Fibroblast of skin of right quadriceps (primary cell): ENCODE measurements around the gene CDC42SE2.
A peak's percentile ranks its signal among the peaks of the same experiment; 100 is the strongest.
"Not testable (repeated sequence)": the region's sequence is repeated elsewhere in the genome, so short reads cannot be mapped to it uniquely, and the experiment has no call there.

ENCODE experiments used
- DNase-seq: peaks from one replicate; pipeline ENCODE4 v3.0.0-alpha.2; 2013

The CDC42SE2 gene

DNA sequence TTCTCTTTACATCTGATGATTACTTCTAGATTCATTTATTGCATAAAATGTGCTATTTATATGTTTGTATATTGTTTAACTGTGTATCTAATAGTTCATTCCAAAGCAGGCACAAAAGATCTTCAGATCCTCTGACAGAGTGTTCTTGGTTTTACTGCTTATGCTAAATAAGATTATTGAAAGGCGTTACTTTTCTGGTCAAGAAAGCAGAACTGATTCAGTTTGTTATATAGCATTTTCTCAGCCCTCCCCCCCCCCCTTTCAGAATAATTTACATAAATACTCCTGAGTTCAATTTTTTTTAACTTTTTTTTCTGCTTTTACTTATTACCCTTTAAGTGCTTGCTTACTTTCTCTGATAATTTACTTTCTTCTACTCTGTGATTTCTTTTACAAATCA lies 15.4 kb downstream of the CDC42SE2 start:
- DNase-seq: no peak

DNA sequence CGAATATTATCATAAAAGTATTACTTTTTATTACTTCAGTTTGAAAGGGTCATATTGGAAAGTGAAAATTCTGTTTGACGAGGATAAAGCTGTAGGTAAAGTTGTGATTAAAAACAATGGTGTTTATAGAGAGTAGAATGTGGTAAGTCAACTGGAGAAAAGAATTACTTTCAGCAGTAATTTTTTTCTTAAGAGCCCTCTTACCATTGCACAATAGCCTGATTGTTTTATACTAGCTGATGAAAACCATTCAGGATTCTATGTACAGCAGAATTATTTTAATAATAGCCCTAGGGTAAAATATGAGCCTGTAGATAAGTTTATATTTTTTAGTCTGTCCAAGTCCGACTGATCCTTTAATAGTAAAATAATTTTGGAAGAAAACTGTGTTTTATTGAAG lies 16.6 kb downstream of the CDC42SE2 start:
- no peak for DNase-seq

DNA sequence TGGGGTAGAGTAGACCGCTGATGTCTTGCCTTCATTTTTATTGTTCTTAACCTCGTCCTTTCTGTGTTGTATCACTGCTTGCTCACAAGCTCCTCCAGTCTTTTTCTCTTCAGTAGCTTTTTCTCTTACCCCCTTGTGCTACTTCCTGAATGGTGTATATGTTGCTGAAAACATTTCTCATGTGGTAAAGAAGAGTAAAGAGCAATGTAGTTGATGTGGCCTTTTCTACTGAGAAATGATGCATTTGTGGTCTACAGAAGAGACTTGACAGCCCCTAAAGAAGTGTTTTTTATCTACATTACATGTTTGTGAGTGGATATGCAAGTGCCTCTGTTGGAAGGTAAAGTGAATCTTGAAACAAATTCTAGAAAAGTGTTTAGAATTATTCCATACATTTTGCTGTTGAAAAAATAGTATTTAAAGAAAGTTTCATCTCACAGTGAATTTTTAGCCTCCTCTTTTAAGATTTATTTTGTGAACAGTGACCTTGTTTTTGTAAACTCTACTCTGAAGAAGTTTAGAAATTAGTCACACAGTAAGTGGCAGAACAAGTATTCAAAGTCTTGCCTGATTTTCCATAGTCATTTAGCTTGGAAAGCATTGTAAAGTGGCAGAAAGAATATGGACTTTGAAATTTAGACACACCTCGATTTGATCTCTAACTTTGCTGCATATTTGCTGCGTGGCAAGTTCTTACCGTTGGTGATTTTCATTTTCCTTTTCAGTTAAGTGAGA lies 17.4 kb downstream of the CDC42SE2 start:
- no peak for DNase-seq

DNA sequence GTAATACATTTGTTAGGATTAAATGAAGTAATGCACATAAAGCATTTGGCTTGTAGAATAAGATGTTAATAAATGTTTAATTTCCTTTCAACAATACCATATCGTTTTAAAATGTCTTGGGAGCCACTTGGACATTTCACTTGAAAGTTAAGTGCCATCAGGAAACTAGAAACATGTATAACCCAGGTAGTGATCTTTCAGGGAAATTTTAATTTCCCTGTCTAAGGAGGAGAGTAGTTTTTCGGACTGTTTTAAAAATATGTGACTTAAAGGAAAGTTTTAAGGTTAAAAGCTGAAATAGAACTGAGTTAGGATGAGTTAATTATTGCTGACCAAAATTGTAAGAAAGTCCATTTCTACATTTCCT lies 18.0 kb downstream of the CDC42SE2 start:
- DNase-seq: no peak

DNA sequence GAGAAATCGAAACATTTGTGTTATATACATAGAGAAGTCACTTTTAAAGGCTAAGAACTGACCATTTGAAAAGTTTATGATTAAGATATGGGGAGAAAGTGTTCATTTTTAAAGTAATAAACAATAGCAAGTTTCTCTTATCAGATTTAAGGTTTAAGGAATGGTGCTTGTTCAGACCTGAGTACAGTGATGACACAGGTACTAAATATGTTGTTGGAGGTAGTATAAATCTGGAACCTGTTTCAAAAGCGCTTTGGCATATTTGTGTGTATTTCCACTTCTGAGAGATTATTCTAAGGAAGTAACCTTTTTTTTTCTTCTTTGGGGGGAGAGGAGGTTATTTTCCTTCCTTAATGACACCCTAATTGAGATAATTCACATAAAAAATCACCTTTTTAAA lies 18.4 kb downstream of the CDC42SE2 start:
- no peak for DNase-seq

DNA sequence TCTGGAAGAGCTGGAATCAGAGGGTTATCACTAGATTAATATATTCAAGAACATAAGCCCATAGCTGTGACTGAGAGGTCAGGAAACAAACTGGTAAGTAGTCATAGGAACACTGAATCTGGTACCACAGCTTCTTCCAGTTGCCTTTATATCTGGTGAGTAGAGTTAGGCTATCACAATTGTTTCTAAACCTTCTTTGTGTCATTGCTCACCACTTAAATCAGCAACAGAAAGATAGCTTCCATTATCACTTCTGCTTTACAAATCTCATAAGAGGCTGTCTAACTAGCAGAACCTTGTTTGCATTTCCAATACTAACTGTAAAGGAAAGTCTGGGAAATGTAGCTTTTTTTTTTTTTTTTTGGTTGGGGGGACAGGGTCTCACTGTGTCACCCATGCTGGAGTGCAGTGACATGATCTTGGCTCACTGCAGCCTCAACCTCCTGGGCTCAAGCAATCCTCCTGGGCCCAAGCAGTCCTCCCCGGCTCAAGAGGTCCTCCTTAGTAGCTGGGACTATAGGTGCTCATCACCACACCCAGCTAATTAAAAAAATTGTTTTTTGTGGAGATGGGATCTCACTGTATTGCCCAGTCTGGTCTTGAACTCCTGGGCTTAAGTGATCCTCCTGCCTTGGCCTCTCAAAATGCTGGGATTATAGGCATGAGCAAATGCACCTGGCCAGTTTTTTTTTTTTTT lies 22.0 kb downstream of the CDC42SE2 start:
- no peak for DNase-seq

DNA sequence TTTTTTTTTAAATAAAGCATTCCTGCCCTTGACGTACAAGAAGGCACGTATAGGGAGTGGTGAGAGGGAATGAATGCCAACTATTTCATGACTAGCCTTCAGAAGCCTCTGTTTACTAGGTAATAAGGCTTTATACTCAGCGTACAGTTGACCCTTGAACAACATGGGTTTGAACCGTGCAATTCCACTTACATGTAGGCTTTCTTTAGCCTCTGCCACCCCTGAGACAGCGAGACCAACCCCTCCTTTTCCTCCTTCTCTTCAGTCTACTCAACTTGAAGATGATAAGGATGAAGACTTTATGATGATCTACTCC lies 22.5 kb downstream of the CDC42SE2 start:
- DNase-seq: no peak

DNA sequence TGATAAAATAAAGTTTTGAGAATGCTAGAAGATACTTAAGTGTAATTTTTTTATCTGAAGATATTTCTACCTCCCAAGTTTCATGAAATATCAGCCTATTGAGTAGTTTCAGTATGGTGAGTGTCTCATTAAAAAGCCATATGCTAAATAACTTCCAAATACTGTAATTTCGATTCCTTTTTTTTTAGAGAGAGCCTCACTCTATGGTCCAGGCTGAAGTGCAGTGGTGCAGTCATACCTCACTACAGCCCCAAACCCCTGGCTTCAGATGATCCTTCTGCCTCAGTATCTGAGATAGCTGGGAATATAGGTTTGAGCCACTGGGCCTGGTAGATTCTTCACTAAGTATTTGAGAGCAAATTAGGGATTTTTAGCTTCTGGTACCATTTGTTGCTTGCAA lies 24.5 kb downstream of the CDC42SE2 start:
- DNase-seq: no peak

DNA sequence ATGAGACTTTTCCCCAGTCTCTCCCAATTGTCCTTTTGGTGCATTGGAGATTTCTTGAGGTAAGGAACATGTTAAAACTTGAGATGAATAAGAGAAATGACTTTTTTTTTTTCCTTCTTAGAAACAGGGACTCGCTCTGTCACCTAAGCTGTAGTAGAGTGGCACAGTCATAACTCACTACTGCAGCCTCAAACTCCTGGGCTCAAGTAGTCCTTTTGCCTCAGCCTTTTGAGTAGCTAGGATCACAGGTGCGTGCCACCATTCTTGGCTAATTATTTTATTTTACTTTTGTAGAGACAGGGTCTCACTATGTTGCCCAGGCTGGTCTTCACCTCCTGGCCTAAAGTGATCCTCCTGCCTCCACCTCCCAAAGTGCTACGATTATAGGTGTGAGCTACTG lies 25.9 kb downstream of the CDC42SE2 start:
- no peak for DNase-seq

DNA sequence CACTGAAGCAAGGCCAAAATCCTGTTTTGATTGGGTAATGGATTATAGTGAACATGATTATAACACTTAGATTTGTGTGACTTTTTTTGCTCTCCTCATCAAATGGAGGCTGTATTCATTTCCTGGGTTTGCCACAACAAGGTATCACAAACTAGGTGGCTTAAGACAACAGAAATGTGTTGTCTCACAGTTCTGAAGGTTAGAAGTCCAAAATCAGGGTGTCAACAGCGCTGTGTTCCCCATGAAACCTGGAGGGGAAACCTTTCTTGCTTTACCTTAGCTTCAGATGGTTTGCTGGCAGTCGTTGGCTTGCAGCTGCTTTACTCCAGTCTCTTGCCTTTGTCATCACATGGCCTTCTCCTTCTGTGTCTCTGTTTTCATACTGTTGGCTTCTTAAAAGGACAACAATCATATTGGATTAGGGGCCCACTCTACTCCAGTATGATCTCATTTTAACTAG lies 32.4 kb downstream of the CDC42SE2 start:
- DNase-seq: no peak

DNA sequence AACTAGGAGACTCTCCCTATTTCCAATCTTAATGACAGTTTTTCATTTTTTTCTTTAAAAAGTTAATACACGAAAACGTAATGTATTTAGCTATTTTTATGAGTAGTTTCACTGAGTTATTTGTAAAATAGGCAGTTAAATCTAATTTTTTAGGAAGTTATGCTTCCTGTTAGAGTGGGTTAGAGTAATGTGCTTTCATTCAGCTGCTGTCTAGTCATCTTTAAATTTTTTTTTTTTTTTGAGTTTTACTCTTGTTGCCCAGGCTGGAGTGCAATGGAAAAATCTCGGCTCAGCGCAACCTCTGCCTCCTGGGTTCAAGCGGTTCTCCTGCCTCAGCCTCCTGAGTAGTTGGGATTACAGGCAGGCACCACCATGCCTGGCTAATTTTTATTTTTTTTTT lies 34.0 kb downstream of the CDC42SE2 start:
- DNase-seq: no peak

DNA sequence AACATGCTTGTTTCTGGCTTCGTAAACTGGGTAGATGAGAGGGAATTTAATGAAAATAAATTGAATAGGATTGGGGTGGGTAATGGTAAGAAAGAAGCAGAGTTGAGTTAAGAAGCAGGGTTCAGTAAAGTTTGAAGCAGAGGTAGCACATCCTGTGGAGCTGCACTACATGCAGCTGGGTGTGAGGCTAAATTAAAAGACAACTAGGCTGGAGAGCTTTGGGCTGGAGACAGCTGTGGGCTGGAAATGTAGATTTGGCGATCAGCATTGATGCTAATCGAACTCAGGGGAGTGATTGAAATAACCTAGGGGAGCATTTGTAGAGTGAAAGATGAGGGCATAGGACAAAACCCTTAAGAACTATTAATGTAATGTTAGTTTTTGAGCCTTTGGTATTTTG lies 35.6 kb downstream of the CDC42SE2 start:
- no peak for DNase-seq

DNA sequence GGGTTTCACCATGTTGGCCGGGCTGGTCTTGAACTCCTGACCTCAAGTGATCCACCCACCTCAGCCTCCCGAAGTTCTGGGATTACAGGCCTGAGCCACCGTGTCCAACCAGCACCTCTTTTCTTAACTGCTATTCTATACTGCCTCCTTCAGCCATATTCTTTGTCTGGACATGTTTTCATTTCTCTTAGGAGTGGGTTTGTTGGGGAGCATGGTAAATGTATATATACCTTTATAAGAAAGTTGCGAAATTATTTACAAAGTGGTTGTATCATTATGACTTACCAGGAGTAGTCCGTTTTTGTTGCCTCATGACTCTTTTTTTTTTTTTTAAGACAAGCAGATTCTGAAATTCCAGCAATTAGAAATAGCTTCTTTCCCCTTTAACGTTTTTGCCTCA lies 38.7 kb downstream of the CDC42SE2 start:
- DNase-seq: no peak

DNA sequence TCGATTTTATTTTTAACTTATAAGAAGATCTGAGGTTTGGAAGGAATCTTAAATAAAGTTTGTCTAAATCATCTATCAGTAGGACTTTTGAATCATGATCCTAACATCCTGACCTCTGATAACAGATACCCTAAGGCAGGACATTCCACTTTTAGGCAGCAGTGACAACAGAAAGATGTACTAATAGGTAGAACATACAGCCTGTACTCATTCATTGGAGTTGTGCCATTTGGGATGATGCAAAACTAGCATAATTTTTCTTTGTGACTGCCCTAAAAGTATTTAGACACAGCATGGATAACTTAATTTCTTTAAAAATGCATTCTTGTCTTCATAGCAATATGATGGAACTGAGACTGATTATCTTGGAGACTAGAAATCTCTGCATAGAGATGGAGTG lies 39.7 kb downstream of the CDC42SE2 start:
- DNase-seq: peak; percentile 81

DNA sequence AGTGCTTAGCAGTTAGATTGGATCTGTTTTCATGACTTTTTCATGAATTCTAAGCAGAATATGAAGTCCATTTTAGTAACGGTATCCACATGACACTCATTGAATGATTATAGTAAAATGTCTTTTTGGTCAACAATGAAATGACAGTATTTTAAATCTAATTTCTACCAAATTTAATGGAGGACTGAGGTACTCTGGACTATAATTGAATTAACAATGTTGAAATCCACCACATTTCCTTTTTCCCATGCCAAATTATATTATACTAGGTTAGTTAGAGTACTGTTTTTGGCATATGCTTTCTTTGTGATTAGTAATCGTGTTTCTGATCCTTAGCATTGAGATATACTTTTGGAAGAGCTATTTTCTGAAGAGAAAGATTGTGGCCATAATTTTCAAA lies 40.6 kb downstream of the CDC42SE2 start:
- DNase-seq: no peak

DNA sequence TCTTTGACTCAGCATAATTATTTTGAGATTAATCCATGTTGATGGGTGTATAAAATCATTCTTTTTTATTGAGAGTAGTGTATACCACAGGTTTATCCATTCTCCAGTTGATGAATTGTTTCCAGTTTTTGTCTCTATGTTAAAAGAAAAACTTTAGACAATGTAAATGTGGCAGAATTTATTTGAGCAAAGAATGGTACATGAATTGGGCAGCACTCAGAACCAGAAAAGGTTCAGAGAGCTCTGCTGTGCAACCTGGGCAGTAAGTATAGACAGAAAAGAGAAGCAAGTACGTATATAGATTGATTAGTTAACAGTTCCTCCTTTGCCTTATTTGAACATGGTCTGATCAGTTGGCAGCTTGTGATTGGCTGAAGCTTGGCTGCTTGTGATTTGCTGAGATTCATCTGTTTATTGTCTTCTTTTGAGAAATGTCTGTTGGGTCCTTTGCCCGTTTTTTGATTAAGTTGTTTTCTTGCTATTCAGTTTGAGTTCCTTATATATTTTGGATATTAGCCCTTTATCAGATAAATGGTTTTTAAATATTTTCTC lies 41.4 kb downstream of the CDC42SE2 start:
- no peak for DNase-seq

DNA sequence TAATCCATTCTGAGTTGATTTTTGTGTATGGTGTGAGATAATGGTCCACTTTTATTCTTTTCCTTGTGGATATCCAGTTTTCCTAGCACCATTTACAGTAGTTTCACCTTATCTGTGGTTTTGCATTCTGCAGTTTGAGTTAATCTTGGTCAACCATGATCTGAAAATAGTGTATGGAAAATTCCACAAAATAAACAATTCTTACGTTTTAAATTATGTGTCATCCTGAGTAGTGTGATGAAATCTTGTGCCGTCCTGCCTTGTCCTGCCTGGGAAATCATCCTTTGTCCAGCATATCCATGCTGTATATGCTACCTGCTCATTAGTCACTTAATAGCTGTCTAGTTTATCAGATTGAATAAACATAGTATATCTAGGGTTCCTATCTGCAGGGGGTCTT lies 42.1 kb downstream of the CDC42SE2 start:
- no peak for DNase-seq

DNA sequence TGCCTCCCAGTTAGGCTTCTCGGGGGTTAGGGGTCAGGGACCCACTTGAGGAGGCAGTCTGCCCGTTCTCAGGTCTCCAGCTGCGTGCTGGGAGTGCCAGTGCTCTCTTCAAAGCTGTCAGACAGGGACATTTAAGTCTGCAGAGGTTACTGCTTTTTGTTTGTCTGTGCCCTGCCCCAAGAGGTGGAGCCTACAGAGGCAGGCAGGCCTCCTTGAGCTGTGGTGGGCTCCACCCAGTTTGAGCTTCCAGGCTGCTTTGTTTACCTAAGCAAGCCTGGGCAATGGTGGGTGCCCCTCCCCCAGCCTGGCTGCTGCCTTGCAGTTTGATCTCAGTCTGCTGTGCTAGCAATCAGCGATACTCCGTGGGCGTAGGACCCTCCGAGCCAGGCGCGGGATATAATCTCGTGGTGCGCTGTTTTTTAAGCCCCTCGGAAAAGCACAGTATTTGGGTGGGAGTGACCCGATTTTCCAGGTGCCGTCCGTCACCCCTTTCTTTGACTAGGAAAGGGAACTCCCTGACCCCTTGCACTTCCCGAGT lies 48.5 kb downstream of the CDC42SE2 start:
- DNase-seq: not testable (repeated sequence)

DNA sequence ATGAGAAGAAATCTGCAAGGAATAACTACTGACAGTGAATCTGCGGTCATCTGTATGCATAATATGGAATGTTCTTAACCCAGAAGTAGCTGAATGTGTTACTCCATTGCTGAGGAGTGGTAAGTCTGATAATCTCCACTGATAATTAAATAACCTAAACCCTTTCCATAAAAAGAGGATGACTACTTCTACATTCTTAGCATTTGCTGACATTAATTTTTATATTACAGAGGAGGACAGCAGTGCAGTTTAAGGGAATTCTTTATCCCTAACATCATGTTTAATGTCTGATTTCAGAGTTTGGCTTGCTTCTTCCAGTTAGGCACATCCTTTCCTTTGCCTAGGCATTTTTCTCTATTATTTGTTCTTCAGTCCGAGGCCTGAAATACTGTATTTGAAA lies 52.2 kb downstream of the CDC42SE2 start:
- DNase-seq: peak; percentile 21

DNA sequence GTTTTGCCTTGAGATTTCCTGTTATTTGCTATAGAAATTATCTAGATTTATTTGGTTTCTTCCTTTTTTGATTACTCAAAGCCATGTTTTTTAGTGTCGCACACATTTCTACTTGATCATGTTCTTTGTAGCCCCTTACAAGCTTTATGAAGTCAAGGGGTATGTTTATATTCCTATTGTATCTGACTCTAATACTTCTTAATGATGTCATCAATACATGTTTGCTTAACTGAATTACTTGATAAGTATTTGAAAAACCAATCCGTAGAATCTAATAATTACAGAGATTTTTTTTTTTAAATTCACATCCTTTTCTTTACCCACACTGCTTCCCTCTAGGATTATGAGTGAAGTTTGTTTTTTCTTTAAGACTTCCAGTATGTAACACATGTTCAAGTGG lies 53.0 kb downstream of the CDC42SE2 start:
- DNase-seq: no peak

DNA sequence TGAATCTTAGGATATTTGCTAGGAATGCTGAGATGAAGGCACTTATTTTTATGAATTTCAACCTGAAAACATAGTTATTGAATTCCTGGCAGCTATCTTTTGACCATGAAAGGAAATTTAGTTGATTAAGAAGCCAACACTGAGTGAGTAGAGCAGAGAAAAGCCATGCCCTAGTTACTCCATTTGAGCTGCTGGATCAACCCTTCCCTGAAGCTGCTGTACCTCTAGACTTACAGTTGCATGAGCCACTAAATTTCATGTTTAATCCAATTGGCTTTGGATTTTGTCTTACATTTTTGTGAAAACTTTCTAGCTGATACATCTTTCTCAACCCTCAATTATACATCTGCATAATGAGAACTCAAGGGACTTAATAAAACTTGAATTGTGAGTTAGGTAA lies 54.6 kb downstream of the CDC42SE2 start:
- DNase-seq: no peak

DNA sequence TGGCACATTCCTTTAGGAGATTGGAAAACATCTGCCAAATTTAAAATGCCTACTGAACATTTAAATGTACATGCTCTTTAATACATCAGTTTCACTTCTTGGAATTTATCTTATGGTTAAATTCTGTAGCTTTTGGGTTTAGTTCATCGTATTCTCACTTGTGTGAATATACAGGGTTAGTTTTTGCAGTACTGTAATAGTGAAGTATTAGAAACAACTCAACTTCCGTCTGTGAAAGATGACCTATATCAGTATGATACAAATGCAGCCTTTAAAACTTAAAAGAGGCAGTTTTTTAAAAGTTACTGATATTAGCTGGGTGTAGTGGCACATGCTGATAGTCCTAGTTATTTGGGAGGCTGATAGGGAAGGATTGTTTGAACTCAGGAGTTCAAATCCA lies 57.2 kb downstream of the CDC42SE2 start:
- no peak for DNase-seq

DNA sequence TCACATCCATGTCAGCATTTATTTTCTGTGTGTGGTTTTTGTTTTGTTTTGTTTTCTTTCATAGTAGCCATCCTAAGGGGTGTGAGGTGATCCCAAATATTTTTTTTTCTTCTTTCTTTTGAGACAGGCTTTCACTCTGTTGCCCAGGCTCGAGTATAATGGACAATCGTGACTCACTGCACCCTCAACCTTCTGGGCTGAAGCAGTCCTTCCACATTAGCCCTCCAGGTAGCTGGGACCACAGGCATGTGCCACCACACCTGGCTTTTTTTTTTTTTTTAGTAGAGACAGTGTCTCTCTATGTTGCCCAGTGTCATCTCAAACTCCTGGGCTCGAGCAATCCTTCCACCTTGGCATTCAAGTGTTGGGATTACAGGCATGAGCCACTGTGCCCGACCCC lies 59.1 kb downstream of the CDC42SE2 start:
- no peak for DNase-seq

DNA sequence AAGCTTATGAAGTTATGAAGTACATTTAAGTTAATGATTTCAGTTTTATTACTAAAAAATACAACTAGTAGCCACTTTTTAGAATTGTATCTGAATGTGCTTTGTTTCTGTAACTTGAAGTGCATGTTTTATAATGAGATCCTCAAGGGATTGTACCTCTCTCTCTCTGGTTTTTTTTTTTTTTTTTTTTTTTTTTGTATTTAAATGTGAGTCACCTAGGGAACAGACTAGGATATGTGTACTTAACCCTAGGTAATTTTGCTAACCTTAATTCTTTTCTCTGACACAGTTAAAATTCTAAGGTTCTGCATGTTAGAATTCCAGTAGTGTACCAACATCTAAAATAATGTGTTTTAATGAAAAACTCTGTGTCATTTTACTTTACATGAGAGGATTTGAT lies 59.5 kb downstream of the CDC42SE2 start:
- no peak for DNase-seq
